GM19328 (cell line): Measurements from ENCODE around the gene ETNPPL.

Experiments used
- ATAC-seq: cut with Tn5 transposase; IDR thresholded peaks from one replicate; pipeline ENCODE4 v1.9.1; 2021; ENCODE audit warnings: mild to moderate bottlenecking, moderate library complexity; ENCODE audit not compliant: unreplicated experiment

The ETNPPL gene

DNA sequence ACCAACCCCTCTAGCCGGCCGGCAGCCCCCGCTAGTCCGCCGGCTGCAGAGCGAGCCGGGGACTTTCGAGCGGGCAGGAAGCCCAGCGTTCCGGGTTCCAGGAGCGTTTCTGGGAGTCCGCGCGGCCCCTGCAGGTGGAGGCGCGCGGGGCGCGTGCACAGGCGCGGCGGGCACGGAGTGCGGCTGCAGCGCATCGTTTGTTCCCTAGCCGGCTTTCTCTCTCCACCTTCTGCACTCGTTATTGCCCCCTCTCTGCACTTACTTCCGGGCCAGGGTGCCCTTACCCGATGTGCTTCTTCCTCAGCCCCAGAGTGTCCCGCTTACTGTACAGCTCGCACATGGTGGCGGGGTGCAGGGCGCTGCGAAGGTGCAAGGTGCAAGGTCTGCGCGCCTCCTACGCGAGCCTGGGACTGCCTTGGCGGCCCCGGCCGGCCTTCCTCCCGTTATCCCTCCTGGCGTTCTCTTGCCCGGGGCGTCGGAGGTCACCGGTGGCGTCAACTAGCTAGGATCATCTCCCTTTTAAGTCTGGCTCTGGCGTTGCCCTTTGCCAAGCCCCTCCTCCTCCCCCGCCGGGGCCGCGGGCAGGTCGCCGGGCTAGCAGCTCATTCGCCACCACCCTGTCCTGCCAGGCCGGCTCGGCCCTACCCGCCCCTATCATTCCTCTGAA, at the start of gene ETNPPL:
Gene ETNPPL (minus strand): TSS at position 495 of the 667 bp plus-strand sequence. CDS start 155 bp downstream, at position 340.
- no peak for ATAC-seq

DNA sequence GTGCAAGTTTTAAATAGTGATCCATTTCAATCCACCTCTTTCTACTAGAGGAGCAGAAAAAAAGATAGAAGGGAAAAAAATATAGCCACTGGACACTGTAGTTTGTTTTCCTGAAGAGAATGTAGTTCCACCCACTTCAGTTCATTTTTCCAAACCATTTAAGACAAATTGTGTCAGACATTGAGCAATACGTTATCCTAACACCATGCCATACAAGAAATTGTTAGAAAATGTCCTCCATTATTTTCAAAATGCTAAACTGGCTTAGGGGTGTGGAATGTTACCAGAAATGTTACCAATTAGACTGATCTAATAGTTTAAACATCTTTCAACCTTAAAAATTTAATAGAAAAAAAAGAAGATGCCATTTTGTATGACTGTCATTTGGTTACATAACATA, 48.6 kb upstream of the ETNPPL start:
- ATAC-seq: no peak

- no peak for ATAC-seq
These were observed 47.2 kb upstream of the ETNPPL start for GRCh38 chr4:108810087-108810486.

DNA sequence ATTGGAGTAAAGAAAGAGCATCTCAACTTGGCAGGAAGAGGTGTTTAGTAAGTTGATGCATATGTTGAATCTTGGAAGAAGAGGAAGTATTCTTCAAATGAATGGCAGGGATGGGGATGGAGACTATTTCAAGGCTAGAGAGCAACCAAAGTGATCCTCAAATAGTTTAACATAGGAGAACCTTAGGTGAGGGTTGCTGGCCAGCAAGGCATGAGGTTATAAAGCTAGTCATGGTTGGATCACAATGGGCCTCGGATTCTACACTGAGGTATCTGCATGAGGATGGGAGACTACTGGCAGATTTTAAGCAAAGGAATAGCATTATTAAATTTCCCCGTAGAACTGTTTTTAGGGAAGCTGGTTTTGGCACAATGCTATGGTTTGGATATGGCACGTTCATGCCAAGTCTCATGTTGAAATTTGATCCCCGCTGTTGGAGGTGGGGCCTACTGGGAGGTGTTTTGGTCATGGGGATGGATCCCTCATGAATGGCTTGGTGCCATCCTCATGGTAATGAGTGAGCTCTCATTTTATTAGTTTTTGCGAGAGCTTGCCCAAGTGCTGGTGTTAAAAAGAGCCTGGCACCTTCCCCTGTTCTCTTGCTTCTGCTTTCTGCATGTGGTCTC, 41.9 kb upstream of the ETNPPL start:
- ATAC-seq: no peak

GRCh38 chr4:108799306-108799705, 36.5 kb upstream of the ETNPPL start:
- ATAC-seq: no peak

DNA sequence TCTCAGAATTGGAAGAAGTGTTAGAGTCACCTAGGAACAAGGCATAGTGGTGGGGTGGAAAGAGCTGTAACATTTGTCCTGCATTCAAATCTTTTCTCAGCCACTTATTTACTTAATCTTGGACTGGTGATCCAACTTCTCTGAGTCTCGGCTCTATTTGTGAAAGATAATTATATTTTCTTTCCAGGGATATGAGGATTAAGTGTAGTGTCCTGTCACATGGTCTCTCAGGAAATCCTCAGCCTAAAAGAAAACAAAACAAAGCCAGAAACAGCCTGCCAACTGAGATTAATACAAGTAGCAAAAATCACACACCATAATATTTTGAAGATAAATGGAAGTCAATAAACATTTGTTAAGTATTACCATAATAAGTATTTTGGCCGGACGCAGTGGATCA, 33.3 kb upstream of the ETNPPL start:
- ATAC-seq: no peak

GRCh38 chr4:108795733-108796132, 32.9 kb upstream of the ETNPPL start:
- no peak for ATAC-seq

GRCh38 chr4:108794136-108794535, 31.3 kb upstream of the ETNPPL start:
- ATAC-seq: no peak

DNA sequence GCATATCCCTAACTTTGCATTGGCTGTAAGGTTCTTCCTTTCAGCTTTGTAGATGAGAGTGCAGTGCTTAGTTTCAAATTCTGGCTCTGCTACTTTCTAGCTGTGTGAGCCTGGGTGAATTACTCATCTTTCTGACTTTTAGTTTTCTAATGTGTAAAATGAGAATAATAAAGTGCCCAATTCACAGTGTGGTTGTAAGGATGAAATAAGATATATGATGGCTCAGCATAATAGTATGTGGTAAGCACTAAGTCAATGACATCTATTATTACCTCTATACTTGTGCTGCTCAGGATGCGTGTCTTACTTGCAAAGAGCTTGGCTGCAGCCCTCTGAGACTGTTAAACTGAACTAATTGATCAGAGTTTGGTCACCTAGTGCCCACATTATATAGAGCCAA, 30.6 kb upstream of the ETNPPL start:
- ATAC-seq: no peak

- no peak for ATAC-seq
These were observed 25.9 kb upstream of the ETNPPL start for GRCh38 chr4:108788731-108789130.

DNA sequence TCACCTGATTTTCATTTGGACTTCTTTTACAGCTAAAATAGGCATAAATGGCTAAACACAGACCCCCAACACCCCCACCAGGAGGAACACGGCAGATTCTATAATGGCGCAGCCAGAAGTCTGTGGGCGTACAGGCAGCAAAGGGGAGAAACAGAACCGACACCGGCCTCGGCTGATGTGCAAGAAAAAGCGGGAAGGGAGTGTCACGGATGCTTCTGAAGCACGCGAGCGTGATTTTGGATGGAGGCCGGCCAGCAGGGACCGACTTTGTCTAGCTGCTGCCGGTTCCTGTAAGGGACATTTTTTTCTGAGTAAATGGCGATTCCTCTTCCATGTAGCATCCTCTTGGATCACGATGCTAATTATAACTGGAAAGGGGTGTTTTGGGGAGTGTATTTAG, 24.9 kb upstream of the ETNPPL start:
- no peak for ATAC-seq

DNA sequence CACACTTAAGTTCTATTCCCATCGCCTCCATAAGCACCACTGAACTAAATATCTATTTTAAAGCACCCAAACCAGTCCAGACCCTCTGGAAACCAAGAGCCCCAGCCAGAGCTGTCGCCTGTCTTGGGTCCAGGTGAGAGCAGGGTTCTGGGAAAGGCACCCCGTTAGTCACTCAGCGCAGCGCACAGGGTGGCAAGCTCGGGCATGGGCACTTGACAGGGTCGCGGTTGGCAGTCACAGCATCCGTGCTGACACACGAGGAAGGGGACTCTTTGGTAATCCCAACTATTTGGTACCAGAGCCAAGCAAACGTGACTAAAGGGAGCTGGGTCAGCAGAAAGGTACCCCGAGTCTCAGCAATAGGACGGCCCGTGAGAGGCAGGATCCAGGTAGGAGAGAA, 24.3 kb upstream of the ETNPPL start:
- no peak for ATAC-seq

DNA sequence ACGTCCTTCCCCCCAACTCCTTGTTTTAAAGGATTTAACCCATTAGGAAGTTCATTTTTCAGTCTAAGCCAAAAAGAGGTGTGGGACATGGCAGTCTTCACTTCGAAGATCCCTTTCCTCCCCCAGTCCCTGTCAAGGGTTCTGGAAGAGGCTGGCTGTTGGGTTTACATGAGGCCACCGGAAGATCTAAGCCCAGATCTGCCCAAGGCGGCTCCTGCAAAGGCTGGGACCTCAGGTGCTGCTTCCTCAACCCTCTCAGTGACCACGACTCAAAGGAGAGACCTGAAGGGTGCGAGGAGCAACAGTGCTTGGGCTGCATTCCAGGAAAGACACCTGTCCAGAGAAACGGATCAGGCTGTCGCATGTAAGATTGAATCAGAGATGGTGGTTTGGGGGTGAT, 23.5 kb upstream of the ETNPPL start:
- no peak for ATAC-seq

GRCh38 chr4:108783665-108784463, 21.0 kb upstream of the ETNPPL start:
- no peak for ATAC-seq

DNA sequence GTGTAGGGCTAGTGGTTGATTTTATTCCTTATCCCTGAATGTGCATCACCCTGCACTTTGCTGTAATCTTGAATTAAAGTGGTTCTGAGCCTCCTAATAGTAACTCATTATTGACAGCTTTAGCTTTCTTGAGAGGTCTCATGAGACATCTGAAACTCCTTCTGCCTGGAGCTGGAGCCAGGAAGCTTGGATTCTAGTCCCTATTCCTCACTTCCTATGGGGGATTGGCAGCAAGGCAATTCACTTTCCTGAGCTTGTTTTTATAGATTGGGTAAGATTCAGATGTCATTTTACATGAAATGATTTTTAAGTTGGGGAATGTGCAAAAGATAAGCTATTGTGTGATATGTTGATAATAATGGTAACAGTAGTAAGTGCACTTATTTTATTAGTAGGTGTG, 17.1 kb upstream of the ETNPPL start:
- ATAC-seq: no peak

DNA sequence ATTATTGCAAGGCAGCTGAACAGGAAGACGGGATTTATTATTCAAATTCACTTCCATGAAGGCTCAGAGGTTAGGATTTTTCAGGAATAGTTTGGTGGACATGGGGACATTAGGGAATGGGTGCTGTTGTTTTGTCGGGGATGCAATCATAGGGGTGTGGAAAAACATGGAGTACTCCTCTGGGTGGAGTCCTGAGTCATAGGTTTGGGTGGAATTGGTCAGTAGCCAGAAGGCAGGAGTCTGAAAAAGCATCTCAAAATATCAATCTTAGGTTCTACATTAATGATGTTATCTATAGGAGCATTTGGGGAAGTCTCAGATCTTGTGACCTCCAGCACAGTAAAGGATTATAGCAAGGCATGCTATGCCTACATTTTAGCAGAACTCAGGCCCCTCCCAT, 14.5 kb upstream of the ETNPPL start:
- no peak for ATAC-seq

- ATAC-seq: no peak
These were observed 13.1 kb upstream of the ETNPPL start for GRCh38 chr4:108775921-108776320.

DNA sequence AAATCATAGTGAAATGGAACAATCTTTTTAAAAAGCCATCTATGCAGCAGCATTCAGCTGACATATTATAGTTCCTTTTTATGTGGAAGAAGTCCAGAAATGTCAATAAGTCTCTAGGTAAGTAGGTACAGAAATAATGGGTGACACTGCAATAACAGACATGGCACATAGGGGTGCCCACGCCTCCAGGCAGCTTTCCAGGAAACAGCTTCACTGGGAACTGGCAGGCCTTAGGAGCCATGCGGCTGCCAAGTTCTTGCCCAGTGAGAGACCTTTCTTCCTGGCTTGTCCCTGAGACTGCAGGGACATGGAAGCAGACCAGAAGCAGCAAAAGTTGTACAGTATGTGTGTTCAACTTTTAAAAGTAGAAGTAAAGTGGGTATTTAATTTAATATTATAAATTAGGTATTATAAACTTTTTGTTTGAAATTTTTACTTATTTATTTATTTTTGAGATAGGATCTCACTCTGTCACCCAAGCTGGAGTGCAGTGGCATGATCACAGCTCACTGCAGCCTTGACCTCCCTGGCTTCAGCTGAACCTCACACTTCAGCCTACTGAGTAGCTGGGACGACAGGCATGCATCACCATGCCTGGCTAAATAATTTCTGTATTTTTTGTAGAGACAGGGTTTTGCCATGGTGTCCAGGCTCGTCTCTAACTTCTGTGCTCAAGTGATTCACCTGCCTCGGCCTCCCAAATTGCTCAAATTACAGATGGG, 12.1 kb upstream of the ETNPPL start:
- no peak for ATAC-seq

DNA sequence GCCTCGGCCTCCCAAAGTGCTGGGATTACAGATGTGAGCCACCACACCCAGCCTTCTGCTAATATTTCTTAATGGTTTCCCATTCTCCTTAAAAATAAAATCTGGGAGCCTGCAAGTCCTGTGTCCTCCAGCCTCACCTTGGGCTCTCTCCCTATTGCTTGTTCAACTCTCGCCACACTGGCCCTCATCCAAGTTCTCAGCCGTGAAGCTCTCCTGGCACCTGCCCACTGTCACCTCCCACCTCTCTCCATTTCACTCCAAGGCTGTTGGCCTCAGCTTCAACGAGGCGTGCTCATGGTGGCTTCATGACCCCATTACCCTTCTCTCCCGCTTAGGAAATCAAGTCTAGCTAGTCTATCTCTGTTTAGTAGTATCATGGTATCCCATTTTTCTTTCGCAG, 9.5 kb upstream of the ETNPPL start:
- no peak for ATAC-seq

- no peak for ATAC-seq
These were observed 3.2 kb upstream of the ETNPPL start for GRCh38 chr4:108766058-108766457.

DNA sequence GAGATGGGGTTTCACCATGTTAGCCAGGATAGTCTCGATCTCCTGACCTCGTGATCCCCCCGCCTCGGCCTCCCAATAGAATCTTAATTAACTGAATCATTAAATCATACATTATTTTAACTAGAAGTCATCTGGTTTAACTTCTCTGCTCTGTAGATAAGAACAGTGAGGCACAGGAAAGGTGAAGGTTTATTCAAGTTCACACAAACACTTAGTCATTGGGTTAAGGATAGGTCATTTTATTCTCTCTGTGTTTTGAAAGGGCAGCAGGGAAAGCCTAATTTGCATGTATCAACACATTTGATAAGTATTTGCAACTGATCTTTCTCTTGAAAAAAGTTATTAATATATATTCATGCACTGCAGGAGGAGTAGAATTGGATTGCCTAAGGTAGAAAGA, 1.1 kb upstream of the ETNPPL start:
- no peak for ATAC-seq

GRCh38 chr4:108763226-108763593, 357 bp upstream of the ETNPPL start:
- no peak for ATAC-seq
